Measurements from ENCODE around the gene TMTC2.
A peak's percentile ranks its signal among the peaks of the same experiment; 100 is the strongest.

TMTC2 gene

GRCh38 chr12:82872088-82872487, 185.4 kb downstream of the TMTC2 start:
- H3K4me3 ChIP-seq (ENCODE audit: low read length): no peak overlapping the region
- TF ChIP-seq CTCF (conservative IDR thresholded peaks at IDR 0.05; ENCODE audit: low read depth, low read length): no peak
- DNase-seq (ENCODE audit: low read depth): no peak

GRCh38 chr12:82873309-82873708, 186.6 kb downstream of the TMTC2 start:
- H3K4me3 ChIP-seq (ENCODE audit: low read length): no peak overlapping the region
- TF ChIP-seq CTCF (conservative IDR thresholded peaks at IDR 0.05; ENCODE audit: low read depth, low read length): no peak
- DNase-seq (ENCODE audit: low read depth): no peak

- peak; percentile 60 for DNase-seq (ENCODE audit: low read depth)
- no peak for TF ChIP-seq CTCF (conservative IDR thresholded peaks at IDR 0.05; ENCODE audit: low read depth, low read length)
- H3K4me3 ChIP-seq (ENCODE audit: low read length): no peak overlapping the region
These were observed 187.2 kb downstream of the TMTC2 start for GRCh38 chr12:82873951-82874350.

- no peak for TF ChIP-seq CTCF (conservative IDR thresholded peaks at IDR 0.05; ENCODE audit: low read depth, low read length)
- no peak overlapping the region for H3K4me3 ChIP-seq (ENCODE audit: low read length)
- peak; percentile 55 for DNase-seq (ENCODE audit: low read depth)
These were observed 188.2 kb downstream of the TMTC2 start for GRCh38 chr12:82874945-82875344.

GRCh38 chr12:82876075-82876474, 189.4 kb downstream of the TMTC2 start:
- no peak for DNase-seq (ENCODE audit: low read depth)
- TF ChIP-seq CTCF (conservative IDR thresholded peaks at IDR 0.05; ENCODE audit: low read depth, low read length): no peak
- H3K4me3 ChIP-seq (ENCODE audit: low read length): no peak overlapping the region

GRCh38 chr12:82877963-82878362, 191.3 kb downstream of the TMTC2 start:
- peak; percentile 36 for DNase-seq (ENCODE audit: low read depth)
- no peak overlapping the region for H3K4me3 ChIP-seq (ENCODE audit: low read length)
- TF ChIP-seq CTCF (conservative IDR thresholded peaks at IDR 0.05; ENCODE audit: low read depth, low read length): no peak

- no peak for TF ChIP-seq CTCF (conservative IDR thresholded peaks at IDR 0.05; ENCODE audit: low read depth, low read length)
- H3K4me3 ChIP-seq (ENCODE audit: low read length): no peak overlapping the region
- DNase-seq (ENCODE audit: low read depth): peak; percentile 23
These were observed 193.8 kb downstream of the TMTC2 start for GRCh38 chr12:82880442-82880901.

All from retinal pigment epithelial cell (primary cell).